Measurements from ENCODE around the gene IWS1.

IWS1 gene

GRCh38 chr2:127479866-127480743 is 46.2 kb downstream of the IWS1 start:
- no peak for TF ChIP-seq EZH2phosphoT487 (conservative IDR thresholded peaks at IDR 0.05; ENCODE audit: low read length)
- TF ChIP-seq CTCF (IDR thresholded peaks at IDR 0.05; ENCODE audit: insufficient read depth, low read length, poor library complexity, severe bottlenecking) = no peak
- Histone ChIP-seq H2AFZ (ENCODE audit: low read depth, low read length, severe bottlenecking) (no peak overlapping the region), H3K4me3 (ENCODE audit: insufficient read depth, low read length, poor library complexity, severe bottlenecking) (no peak overlapping the region), H3K9me2 (replicated peaks; ENCODE audit: insufficient read depth, low read length) (no peaks in the 10 kb centered on the region), H3F3A (ENCODE audit: insufficient read depth) (0 out of 2 replicates have a peak, but pooled peaks cover 5% of the 10 kb centered on the region), H4K20me1 (ENCODE audit: low read depth, low read length) (no peaks in the 10 kb centered on the region), H3K27me3 (ENCODE audit: low read length) (no peaks in the 10 kb centered on the region), H3K36me3 (ENCODE audit: low read length) (peaks cover 10% of the 10 kb centered on the region; the same call in 1 of the 2 replicates), H3K9me3 (ENCODE audit: insufficient read depth, low read length) (no peaks in the 10 kb centered on the region), H3K9ac (ENCODE audit: low read length) (no peak overlapping the region), H3K4me2 (ENCODE audit: low read depth, low read length, poor library complexity, severe bottlenecking) (no peak overlapping the region), H3K27ac (ENCODE audit: low read depth, low read length) (no peak overlapping the region), H3K79me2 (ENCODE audit: insufficient read depth, low read length) (no peaks in the 10 kb centered on the region)

- H4K20me1 ChIP-seq (ENCODE audit: low read depth, low read length) = no peaks in the 10 kb centered on the region
- no peak overlapping the region for H3K4me2 ChIP-seq (ENCODE audit: low read depth, low read length, poor library complexity, severe bottlenecking)
- TF ChIP-seq CTCF (IDR thresholded peaks at IDR 0.05; ENCODE audit: insufficient read depth, low read length, poor library complexity, severe bottlenecking) (peak; percentile 61), EZH2phosphoT487 (conservative IDR thresholded peaks at IDR 0.05; ENCODE audit: low read length) (no peak)
- no peak overlapping the region for H3K27ac ChIP-seq (ENCODE audit: low read depth, low read length)
- H3K36me3 ChIP-seq (ENCODE audit: low read length) = peaks cover 10% of the 10 kb centered on the region; the same call in 1 of the 2 replicates
- H3K9me3 ChIP-seq (ENCODE audit: insufficient read depth, low read length) = no peaks in the 10 kb centered on the region
- no peaks in the 10 kb centered on the region for H3K79me2 ChIP-seq (ENCODE audit: insufficient read depth, low read length)
- no peaks in the 10 kb centered on the region for H3K27me3 ChIP-seq (ENCODE audit: low read length)
- 0 out of 2 replicates have a peak, but pooled peaks cover 5% of the 10 kb centered on the region for H3F3A ChIP-seq (ENCODE audit: insufficient read depth)
- H3K9ac ChIP-seq (ENCODE audit: low read length) = no peak overlapping the region
- H3K9me2 ChIP-seq (replicated peaks; ENCODE audit: insufficient read depth, low read length) = no peaks in the 10 kb centered on the region
- H2AFZ ChIP-seq (ENCODE audit: low read depth, low read length, severe bottlenecking) = no peak overlapping the region
- no peak overlapping the region for H3K4me3 ChIP-seq (ENCODE audit: insufficient read depth, low read length, poor library complexity, severe bottlenecking)
These were observed 47.0 kb downstream of the IWS1 start for GRCh38 chr2:127479219-127479825.

- no peak for TF ChIP-seq EZH2phosphoT487 (conservative IDR thresholded peaks at IDR 0.05; ENCODE audit: low read length)
- TF ChIP-seq CTCF (IDR thresholded peaks at IDR 0.05; ENCODE audit: insufficient read depth, low read length, poor library complexity, severe bottlenecking) = no peak
- H3K4me3 ChIP-seq (ENCODE audit: insufficient read depth, low read length, poor library complexity, severe bottlenecking) = no peak overlapping the region
- no peaks in the 10 kb centered on the region for H3K79me2 ChIP-seq (ENCODE audit: insufficient read depth, low read length)
- H3K27me3 ChIP-seq (ENCODE audit: low read length) = no peaks in the 10 kb centered on the region
- H3K27ac ChIP-seq (ENCODE audit: low read depth, low read length) = no peak overlapping the region
- H4K20me1 ChIP-seq (ENCODE audit: low read depth, low read length) = no peaks in the 10 kb centered on the region
- 0 out of 2 replicates have a peak, but pooled peaks cover 5% of the 10 kb centered on the region for H3F3A ChIP-seq (ENCODE audit: insufficient read depth)
- no peaks in the 10 kb centered on the region for H3K36me3 ChIP-seq (ENCODE audit: low read length)
- H2AFZ ChIP-seq (ENCODE audit: low read depth, low read length, severe bottlenecking) = no peak overlapping the region
- no peaks in the 10 kb centered on the region for H3K9me3 ChIP-seq (ENCODE audit: insufficient read depth, low read length)
- H3K9ac ChIP-seq (ENCODE audit: low read length) = no peak overlapping the region
- no peaks in the 10 kb centered on the region for H3K9me2 ChIP-seq (replicated peaks; ENCODE audit: insufficient read depth, low read length)
- no peak overlapping the region for H3K4me2 ChIP-seq (ENCODE audit: low read depth, low read length, poor library complexity, severe bottlenecking)
These were observed 50.5 kb downstream of the IWS1 start for GRCh38 chr2:127475788-127476187.
